ENCODE data around the gene NAP1L4.
"Not testable (repeated sequence)": the region's sequence is repeated elsewhere in the genome, so short reads cannot be mapped to it uniquely, and the experiment has no call there.

Gene NAP1L4

DNA sequence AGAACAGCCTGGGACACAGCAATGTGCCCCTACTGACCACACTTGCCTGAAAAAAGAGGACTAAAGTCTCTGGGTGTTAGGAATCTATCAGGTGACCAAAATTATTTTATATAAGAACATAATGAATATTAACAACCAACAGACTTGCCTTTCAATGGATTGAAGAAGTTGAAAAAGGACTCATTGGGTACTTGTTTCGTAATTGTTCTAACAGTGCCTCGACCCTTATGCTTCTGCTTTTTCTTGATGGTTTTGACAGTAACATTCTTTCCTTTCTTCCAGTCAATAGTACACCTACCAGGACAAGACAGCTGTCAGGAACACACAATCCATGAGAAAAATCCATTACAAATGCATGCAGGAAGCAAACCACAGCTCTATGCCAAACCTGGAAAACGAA is 33.9 kb downstream of the NAP1L4 start:
- no peak for DNase-seq (ENCODE audit: low read depth)

DNA sequence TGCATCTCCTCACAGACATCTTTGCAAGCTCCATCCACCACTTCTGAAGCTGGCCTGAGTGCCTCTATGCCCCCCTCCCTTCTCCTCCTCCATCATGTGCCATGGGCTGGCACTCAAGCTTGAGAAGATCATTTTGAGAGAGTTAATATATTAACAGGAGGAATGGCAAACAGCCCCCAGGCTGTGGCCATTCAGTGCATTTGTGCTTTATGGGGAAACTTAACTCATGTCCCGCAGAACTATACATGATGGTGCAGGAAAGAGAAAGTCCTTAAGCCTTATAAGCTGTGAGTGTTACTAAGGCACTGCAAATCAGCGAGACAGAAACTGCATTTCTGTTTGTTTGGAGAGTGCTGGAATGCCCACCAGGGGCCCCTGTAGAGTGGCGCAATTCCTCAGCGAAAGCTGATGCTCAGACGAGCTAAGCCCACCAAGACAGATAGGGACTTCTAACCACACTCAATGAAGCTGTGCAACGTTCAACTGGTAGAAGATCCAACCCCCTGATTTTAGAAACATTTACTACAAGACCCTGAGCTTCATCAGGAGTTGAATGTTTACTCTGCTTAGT is 36.1 kb downstream of the NAP1L4 start:
- DNase-seq (ENCODE audit: low read depth): no peak

DNA sequence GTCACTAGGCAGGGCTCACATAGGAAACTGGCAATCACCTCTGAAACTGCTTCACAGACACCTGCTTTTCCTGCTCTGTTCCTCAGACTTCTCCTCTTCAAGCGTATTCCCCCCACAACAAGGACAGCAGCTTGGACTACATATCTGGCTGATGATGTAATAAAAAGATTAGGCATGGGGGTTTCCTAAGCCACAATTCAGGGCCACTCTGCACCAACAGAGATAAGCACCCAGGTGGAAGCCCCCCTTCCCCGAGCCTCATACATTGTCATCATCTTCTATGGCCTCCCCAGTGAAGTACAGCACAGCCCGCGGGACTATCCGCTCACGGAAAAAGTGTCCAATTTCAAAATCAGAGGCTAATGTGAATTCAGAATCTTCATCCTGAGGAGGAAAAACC is 37.9 kb downstream of the NAP1L4 start:
- no peak for DNase-seq (ENCODE audit: low read depth)

DNA sequence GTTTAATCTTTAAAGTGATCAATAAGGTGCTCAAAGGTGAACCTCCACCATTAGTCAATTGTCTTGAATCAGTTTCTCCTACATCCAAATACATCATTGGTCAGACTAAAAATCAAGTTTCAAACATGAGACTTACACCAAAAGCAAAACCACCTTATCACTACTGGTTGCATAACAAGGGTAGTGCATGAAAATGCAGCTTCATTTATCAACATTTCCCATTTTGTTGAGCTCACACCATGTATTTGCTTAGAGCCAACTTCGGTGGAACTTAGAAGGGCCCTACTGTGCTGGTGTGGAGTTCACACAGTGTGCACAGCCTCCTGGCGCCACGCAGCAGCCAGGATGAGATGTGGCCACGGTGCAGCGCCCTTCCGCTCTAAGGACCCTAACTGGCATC is 39.8 kb downstream of the NAP1L4 start:
- no peak for DNase-seq (ENCODE audit: low read depth)

DNA sequence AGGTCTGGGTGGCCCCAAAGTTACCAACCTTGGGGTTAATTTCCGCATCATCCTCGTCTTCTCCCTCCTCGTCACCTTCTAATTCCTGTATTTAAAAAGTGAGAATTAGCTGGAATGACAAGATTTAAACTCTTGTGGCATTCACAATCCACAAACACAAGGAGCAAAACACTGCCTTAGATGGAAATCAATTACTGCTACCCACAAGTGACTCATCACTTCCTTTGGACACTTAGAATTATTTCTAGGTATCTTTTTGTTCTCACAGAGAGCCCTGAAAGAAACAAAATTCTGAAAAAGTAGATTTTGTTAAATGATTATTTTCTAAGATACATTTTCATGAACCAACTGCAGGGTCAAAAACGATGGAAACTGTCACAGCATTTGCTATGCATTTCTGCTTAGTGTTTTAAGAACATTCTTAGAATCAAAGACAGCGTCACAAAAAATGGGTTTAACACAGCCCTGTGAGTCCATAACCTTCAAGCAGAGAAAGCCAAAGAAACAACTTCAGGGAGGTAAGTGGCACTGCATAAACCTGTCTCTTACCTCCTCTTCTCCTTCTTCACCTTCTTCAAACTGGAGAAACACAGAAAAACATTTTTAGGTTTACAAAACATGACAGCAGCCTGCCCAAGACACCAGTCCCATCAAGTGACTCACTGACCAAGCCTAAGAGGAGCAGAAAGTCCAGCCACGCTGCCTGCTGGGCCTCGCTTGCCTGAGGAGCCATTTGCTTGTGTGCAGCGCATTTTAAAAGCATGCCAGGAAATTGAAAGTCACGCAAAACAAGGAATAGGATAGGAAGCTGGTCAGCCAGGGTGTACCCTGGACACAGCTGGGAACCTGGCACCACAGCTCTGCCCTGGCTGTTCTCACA is 40.7 kb downstream of the NAP1L4 start:
- no peak for DNase-seq (ENCODE audit: low read depth)

DNA sequence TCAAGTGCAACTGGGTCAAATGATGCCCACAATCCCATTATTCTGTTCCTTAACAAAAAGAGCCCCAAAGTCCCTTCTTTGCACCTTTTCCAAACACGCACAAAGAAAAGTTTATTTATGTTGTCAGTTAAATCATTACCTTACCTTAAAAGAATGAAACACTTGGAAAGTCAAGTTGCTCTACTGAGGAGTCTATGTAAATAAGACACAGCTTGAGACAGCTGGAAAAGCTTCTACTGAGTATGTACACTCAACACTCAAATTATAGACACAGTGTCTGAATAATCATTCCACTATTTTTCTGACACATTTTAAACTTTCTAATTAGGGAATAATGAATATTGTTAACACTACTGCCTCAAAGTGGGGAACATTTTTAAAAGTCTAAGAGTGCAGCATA is 41.3 kb downstream of the NAP1L4 start:
- no peak for DNase-seq (ENCODE audit: low read depth)

DNA sequence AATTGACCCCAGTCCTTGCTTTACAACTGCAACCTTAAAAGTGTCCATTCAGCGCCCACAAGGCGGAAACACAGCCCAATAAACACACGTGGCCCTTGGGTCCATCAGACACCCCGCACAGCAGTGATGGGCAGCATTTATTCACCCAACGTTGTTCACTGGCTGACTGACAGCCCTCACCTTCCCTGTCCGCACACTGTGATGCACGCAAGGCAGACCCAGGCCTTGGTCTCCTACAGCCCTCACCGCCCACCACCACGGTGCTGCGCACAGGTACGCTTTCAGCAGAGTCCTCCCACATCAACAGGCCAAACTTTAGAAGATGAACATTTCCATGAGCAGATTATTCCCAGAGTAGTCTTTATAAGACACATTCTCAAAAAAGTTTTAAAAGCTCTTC is 42.2 kb downstream of the NAP1L4 start:
- DNase-seq (ENCODE audit: low read depth): no peak

DNA sequence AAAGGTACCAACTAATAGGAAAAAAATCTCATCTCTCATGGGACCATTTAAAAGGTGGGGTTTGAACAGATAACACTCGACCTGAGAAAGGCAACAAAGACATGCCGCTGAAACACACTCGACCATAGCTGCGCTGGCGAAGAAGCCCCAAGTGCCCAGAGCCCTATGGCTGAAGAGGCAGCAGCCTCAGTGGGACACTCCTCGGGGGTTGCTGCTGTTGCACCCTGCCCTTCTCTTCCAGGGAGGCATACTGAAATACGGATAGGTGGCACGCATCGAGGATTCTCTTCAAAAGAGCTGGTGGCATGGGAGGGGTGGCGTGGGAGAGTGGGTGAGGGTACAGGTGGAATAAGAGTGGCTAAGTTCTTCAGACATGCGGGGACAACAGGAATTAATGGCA is 44.4 kb downstream of the NAP1L4 start:
- DNase-seq (ENCODE audit: low read depth): no peak

DNA sequence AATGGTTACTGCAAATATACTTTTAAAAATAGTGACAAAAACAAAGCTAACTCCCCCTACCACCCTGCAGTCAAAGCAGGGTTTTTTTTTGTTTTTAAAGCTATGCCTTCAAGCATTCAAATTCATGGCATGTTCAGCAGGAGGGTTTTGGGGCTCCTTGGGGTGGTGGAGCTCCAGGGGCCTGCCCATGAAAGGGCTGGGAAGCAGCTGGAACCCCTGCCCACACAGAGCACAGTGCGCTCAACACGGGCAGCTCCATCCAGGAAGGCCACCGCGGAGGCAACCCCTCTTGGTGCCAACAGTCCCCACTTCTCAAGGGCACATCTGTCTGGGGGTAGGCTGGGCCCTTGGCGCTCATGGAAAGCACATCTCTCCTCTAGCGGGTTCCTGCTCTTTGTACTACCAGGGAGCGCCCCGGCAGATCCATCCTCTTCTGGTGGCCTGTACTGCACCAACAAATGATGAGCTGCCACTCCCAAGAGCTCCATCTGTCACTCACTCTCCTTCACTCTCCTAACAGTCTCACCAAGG is 46.3 kb downstream of the NAP1L4 start:
- no peak for DNase-seq (ENCODE audit: low read depth)

DNA sequence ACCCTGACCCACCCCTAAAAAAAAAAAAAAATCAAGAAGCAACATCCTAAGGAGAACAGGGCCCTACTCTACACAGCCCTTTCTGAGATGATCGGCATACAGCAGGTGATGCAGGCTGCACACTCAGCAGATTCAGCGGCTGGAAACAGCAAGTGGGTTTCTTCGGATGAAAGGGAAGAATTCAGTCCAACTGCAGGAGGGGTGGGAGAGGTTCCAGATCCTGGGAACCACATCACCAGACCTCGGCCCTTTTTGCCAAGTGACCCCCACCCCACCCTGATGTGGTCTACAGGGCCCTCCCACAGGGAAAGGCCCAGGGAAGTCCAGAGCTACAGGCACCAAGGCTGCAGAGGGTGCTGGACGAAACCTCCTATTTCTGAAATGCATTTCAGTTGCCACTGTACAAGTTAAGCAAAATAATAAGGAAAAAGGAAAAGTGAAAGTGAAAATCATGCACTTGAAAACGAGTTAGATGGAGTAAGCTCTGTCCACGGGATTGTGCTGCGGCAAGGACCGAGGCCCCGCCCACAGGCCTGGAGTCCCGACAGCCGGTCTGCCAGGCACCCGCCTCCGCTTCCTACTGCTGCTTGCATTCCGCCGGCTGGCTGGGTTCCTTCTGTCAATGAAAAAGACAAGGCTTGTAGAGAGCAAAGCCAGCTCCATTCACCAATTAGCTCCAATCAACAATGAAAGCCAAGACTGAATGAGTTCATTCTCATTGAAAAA is 46.9 kb downstream of the NAP1L4 start:
- DNase-seq (ENCODE audit: low read depth): peak; percentile 33

DNA sequence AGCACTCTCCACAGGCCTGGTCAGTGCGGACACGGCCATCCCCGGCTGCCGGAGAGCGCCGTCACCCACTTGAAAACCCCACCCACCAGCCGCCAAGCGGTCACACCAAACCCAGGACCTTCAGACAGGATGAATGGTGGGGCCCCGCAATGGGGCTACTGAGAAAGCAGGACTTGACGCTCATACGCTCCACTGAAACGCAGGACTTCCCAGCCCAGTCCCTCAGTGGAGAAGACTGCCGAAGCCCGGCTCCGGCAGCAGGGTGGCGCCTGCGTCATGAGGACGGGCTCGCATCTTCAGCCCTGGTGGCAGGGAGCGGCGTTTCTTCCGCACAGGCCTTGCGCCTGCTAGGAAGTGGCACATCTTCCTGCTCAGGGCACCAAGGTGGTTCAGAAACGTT is 47.6 kb downstream of the NAP1L4 start:
- DNase-seq (ENCODE audit: low read depth): no peak

DNA sequence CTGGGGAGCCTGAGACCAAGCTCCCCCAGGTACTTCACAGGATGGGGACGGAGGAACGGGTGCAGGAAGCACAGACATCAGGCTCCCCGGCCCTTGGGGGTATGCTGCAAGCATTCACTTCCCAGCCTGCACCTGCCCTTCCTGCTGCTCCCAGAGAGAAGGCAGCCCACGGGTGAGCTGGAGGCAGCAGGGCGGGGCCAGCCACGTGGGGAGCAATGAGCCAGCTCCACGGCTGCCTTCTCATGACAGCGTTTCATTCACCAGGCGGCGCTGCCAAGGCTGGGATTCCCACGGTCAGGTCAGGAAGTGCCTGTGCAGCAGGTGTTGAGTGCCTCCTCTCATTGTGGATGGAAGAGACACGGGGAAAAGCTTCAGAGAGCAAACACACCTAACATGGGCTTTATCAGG is 48.4 kb downstream of the NAP1L4 start:
- no peak for DNase-seq (ENCODE audit: low read depth)

DNA sequence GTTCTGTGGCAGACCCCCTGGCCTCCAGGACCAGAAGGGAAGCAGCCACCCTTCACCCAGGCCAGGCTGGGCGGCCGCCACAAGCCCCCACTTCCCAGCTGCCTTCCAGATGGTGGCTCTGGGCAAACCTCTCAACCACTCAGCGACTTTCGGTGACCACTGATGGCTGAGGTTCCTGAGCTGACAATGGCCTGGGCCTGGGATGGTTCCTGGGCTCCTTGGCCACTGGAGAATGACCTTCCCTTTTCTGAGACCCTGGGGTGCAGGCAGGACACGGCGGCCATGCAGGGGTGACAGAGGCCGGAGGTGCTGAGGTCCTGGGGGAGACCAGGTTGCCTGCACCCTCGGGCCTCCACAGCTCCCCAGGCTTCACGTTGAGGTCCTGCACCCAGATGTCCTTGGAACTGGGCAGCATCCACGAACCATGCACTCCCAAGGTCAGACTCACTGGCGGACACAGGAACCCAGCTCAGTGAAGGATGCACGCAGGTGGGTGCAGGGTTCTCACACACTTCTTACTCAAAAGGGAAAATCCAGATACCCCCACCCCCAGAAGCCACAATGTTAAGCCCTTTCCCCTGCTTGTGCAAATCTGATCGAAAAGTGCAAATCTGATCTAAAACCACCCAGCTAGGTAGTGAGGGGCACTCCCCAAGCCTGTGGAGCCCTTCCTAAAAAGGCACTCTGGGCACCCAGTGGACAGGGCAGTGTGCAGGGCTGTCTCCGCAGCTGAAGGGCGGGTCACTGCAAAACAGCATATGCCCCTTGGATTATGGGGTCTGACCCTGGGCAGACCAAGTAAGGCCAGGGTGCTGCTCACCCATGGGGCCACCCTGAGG is 49.0 kb downstream of the NAP1L4 start:
- DNase-seq (ENCODE audit: low read depth): no peak

DNA sequence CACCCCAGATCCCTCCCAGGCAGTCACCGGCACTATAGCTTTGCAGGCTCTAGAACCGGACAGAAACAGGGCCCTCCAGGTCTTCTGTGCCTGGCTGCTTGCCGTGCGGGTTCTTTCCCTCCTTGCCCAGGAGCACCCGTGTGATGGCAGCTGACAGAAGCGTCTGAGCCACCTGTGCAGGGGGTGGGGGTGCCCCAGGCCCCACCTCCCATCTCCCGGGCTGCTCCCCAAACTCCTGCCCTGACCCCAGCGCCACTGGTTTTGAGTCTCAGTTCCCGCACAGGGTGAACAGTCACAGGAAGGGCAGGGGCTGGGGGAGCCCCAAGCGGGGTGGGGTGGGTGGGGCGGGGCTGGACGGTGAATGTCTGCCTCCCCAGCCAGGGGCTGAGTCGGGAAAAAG is 49.7 kb downstream of the NAP1L4 start:
- DNase-seq (ENCODE audit: low read depth): no peak

DNA sequence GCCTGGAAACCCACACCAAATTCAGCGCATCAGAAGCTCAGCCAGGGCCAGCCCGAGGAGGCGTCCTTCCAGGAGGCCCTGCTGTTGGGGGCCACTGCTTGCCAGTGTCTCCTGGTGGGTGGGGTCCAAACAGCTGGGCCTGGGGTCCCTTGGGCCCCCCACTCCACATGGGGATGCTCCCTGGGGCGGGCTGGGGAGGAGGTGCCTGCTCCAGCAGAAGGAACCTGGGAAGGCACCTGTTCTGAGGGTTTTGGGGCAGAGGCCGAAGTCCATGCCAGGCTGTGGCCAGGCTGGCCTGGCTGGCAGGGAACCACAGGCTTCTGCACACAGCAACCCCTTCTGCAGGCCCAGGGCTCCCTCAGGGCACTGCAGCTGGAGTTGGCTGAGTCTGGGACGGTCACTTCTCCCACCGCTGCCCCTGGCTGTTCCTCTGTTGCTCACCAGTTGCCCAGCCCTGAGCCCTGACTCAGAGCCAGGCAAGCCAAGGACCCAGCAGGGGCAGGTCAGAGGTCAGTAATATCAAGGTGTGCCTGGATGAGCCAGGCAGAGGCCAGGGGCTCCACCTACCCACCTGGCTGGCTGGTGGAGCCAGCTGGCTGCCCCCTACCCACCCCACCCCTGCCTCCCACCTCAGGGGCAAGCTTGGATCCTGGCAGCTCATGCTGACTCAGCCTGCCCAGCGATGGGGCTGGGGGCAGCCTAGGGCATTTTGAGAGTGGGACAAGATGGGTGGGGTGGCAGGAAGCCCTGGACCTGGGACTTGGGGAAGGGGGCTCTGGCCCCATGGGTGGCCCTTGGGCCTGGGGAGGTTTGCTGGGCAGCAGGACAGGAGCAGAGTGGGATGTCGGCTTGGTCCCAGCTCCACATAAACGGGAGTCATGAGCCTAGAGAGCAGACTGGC is 51.0 kb downstream of the NAP1L4 start:
- no peak for DNase-seq (ENCODE audit: low read depth)

DNA sequence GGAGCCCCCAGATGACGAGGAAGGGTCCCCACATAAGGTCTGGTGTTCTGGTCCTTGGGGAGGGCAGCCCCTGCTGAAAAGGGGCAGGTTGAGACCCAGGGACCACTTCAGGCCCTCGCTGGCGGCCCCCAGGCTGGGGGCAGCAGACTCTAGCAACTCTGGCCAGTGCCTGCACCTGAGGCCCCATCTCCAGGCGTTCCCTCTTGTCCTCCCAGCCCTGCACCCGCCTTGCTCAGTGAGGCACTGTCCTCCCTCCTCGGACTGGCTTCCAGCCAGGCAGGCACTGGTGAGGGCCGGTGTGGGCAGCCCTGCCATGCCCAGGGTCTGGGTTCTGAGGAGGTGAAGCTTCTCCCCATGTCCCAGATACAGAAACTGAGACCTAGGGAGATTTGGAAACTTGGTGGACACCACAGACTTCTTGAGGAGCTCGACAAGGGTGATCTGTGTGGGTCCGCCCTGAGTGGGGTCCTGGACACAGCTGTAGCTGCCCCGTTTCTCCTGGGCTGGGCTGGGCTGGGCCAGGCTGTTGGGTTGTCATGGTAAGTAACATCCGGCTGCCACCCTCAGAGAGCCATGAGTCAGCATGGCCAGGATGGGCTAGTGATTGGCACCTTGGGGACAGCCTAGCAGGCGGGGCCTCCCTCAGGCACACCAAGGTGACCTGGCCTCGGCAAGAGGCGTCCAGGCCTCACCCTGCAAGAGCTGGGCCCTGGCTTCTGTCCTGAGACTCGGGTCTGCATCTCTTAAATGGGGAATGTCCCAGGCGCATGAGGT is 51.8 kb downstream of the NAP1L4 start:
- no peak for DNase-seq (ENCODE audit: low read depth)

DNA sequence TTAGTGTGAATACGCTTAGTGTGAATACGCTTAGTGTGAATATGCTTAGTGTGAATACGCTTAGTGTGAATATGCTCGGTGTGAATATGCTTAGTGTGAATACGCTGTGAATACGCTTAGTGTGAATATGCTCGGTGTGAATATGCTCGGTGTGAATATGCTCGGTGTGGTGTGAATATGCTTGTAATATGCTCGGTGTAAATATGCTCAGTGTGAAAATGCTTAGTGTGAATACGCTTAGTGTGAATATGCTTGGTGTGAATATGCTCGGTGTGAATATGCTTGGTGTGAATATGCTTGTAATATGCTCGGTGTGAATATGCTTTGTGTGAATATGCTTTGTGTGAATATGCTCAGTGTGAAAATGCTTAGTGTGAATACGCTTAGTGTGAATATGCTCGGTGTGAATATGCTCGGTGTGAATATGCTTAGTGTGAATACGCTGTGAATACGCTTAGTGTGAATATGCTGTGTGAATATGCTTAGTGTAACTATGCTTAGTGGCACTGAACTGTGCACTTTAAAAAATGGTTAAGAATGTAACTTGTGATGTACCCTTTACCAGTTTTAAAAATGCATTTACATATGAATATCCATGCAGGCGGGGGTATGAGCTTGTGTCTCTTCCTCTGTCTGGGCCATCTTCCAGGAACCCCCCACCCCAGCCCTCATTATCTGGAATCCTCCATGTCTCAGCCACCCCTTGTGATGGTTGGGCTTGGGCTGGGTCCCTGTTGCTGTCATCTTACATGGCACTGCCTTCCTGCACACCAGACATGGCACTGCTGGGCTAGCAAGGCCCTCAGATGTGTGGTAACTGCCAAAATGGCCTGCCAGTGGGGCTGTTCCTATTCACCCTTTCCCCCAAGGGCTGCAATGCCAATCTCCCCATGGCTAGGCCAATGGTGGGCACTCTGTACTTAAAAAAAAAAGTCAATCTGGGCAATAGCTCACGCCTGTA is 53.4 kb downstream of the NAP1L4 start:
- DNase-seq (ENCODE audit: low read depth): not testable (repeated sequence)

DNA sequence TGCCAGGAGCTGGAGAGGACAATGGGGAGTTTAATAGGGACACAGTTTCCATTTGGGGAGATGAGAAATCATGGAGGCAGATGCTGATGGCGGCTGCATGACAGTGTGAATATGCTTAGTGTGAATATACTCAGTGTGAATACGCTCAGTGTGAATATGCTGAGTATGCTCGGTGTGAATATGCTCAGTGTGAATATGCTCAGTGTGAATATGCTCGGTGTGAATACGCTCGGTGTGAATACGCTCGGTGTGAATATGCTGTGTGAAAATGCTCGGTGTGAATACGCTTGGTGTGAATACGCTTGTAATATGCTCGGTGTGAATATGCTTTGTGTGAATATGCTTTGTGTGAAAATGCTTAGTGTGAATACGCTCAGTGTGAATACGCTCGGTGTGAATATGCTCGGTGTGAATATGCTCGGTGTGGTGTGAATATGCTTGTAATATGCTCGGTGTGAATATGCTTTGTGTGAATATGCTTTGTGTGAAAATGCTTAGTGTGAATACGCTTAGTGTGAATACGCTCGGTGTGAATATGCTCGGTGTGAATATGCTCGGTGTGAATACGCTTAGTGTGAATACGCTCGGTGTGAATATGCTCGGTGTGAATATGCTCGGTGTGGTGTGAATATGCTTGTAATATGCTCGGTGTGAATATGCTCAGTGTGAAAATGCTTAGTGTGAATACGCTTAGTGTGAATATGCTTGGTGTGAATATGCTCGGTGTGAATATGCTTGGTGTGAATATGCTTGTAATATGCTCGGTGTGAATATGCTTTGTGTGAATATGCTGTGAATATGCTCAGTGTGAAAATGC is 54.3 kb downstream of the NAP1L4 start:
- not testable (repeated sequence) for DNase-seq (ENCODE audit: low read depth)

Data from stimulated activated CD4-positive, alpha-beta T cell treated with anti-CD3 and anti-CD28 coated beads, Interleukin-2, amount 100 ng/mL, for 4 hours (primary cell).